OCI-LY3 (cell line): ENCODE results near the gene C3orf20.

Source experiments
- H2AFZ ChIP-seq: fragments of 200-600, 300-600 bp; shearing (Covaris generic); 2 replicates; pipeline ENCODE4 v1.6.0; 2014; ENCODE audit warnings: antibody characterized with exemption, low read depth, low read length
- H3K27ac ChIP-seq: fragments of 200-600, 300-600 bp; sonication (generic); 2 replicates; pipeline ENCODE4 v1.5.1; 2014; ENCODE audit warnings: mild to moderate bottlenecking, low read length, moderate library complexity, mixed read lengths
- H3K27me3 ChIP-seq: fragments of 200-600, 300-600 bp; sonication (generic); 2 replicates; pipeline ENCODE4 v1.6.1; 2014; ENCODE audit warnings: low read depth, low read length, mixed read lengths
- H3K36me3 ChIP-seq: fragments of 200-600, 300-600 bp; sonication (generic); replicated peaks from 2 replicates; pipeline ENCODE3; 2014; ENCODE audit warnings: low read depth, low read length, mixed read lengths
- H3K4me1 ChIP-seq: fragments of 300-600, 200-600 bp; sonication (generic); 2 replicates; pipeline ENCODE4 v1.6.1; 2014; ENCODE audit warnings: low read length, mixed read lengths
- H3K4me2 ChIP-seq: fragments of 200-600, 300-600 bp; sonication (generic); 2 replicates; pipeline ENCODE4 v1.6.1; 2014; ENCODE audit warnings: low read length, mixed read lengths
- H3K4me3 ChIP-seq: fragments of 300-600, 200-600 bp; sonication (generic); 2 replicates; pipeline ENCODE4 v1.5.1; 2014; ENCODE audit warnings: antibody characterized with exemption, mild to moderate bottlenecking, low read length, moderate library complexity
- H3K79me2 ChIP-seq: fragments of 300-600, 200-600 bp; shearing (Covaris generic); 2 replicates; pipeline ENCODE4 v1.6.1; 2014; ENCODE audit warnings: mild to moderate bottlenecking, low read length, mixed read lengths
- H3K9ac ChIP-seq: fragments of 300-600, 200-600 bp; shearing (Covaris generic); 2 replicates; pipeline ENCODE4 v1.6.0; 2014; ENCODE audit warnings: mild to moderate bottlenecking, low read length, moderate library complexity
- H3K9me3 ChIP-seq: fragments of 200-600, 300-600 bp; shearing (Covaris generic); 2 replicates; pipeline ENCODE4 v1.6.1; 2014; ENCODE audit warnings: low read length, mixed read lengths; ENCODE audit not compliant: insufficient read depth
- H4K20me1 ChIP-seq: fragments of 200-600, 300-600 bp; sonication (generic); 2 replicates; pipeline ENCODE4 v1.6.1; 2016; ENCODE audit warnings: low read length, mixed read lengths; ENCODE audit not compliant: insufficient read depth
- CTCF ChIP-seq: fragments of 200-600, 300-600 bp; sonication (generic); IDR thresholded peaks from 2 replicates; pipeline ENCODE4 v1.5.1; 2014; ENCODE audit warnings: antibody characterized with exemption, low read length, low read depth
- EZH2phosphoT487 ChIP-seq: fragments of 200-600 bp; shearing (Covaris generic); IDR thresholded peaks from 2 replicates; pipeline ENCODE4 v1.6.1; 2018; ENCODE audit warnings: antibody characterized with exemption, mixed run types, low read depth

C3orf20 gene

GRCh38 chr3:14674841-14675240 lies at the start of gene C3orf20:
Gene C3orf20, plus strand, starts transcription at chr3:14675141. Its CDS starts 7,573 bp downstream, at chr3:14682714.
- Histone ChIP-seq H3K9me3 (no peaks in the 10 kb centered on the region), H3K4me3 (no peak within 1 kb of the TSS), H2AFZ (no peak within 1 kb of the TSS), H4K20me1 (peaks cover 11% of the 10 kb centered on the region), H3K27me3 (no peaks in the 10 kb centered on the region), H3K36me3 (peaks cover 40% of the 10 kb centered on the region), H3K27ac (no peak within 1 kb of the TSS), H3K79me2 (no peaks in the 10 kb centered on the region), H3K4me1 (peaks cover 33% of the 10 kb centered on the region), H3K4me2 (no peak within 1 kb of the TSS), H3K9ac (no peak within 1 kb of the TSS)
- TF ChIP-seq CTCF (no peak), EZH2phosphoT487 (no peak)

GRCh38 chr3:14625443-14625842 lies 49.5 kb upstream of the C3orf20 start:
- no peak for TF ChIP-seq CTCF
- no peak for TF ChIP-seq EZH2phosphoT487
- Histone ChIP-seq H3K27ac (no peak overlapping the region), H3K4me1 (peaks cover 2% of the 10 kb centered on the region; the same call in 1 of the 2 replicates), H3K36me3 (no peaks in the 10 kb centered on the region), H3K4me2 (no peak overlapping the region), H3K9ac (no peak overlapping the region), H4K20me1 (no peaks in the 10 kb centered on the region), H3K79me2 (no peaks in the 10 kb centered on the region), H3K4me3 (no peak overlapping the region), H2AFZ (no peak overlapping the region), H3K27me3 (peaks cover 35% of the 10 kb centered on the region), H3K9me3 (no peaks in the 10 kb centered on the region)

- no peak overlapping the region for H3K27ac ChIP-seq
- no peaks in the 10 kb centered on the region for H3K36me3 ChIP-seq
- no peak overlapping the region for H3K4me2 ChIP-seq
- no peak overlapping the region for H3K4me3 ChIP-seq
- H3K9me3 ChIP-seq, result no peaks in the 10 kb centered on the region
- TF ChIP-seq EZH2phosphoT487, result no peak
- no peak for TF ChIP-seq CTCF
- no peak overlapping the region for H2AFZ ChIP-seq
- peaks cover 30% of the 10 kb centered on the region for H3K27me3 ChIP-seq
- H3K4me1 ChIP-seq, result peaks cover 2% of the 10 kb centered on the region; the same call in 1 of the 2 replicates
- no peaks in the 10 kb centered on the region for H4K20me1 ChIP-seq
- H3K79me2 ChIP-seq, result no peaks in the 10 kb centered on the region
- H3K9ac ChIP-seq, result no peak overlapping the region
Measured at GRCh38 chr3:14627815-14628214, 47.1 kb upstream of the C3orf20 start.

- H3K79me2 ChIP-seq, result no peaks in the 10 kb centered on the region
- no peak overlapping the region for H3K4me2 ChIP-seq
- H3K9me3 ChIP-seq, result no peaks in the 10 kb centered on the region
- no peak overlapping the region for H3K4me3 ChIP-seq
- H2AFZ ChIP-seq, result no peak overlapping the region
- H3K27me3 ChIP-seq, result peaks cover 27% of the 10 kb centered on the region
- no peak for TF ChIP-seq CTCF
- no peak for TF ChIP-seq EZH2phosphoT487
- H3K36me3 ChIP-seq, result no peaks in the 10 kb centered on the region
- no peak overlapping the region for H3K27ac ChIP-seq
- H3K4me1 ChIP-seq, result no peaks in the 10 kb centered on the region
- no peak overlapping the region for H3K9ac ChIP-seq
- H4K20me1 ChIP-seq, result no peaks in the 10 kb centered on the region
Measured at GRCh38 chr3:14628406-14628805, 46.5 kb upstream of the C3orf20 start.
